HCT116 (cell line): ENCODE data around the gene SMAD2. TPM values are rescaled to one million over a fixed set of nuclear protein-coding genes. Genes with fewer than 3 reads are reported as not detected.

ENCODE experiments used
- ATAC-seq: fragments of 200-7000 bp; cut with Tn5 transposase; 2 replicates; pipeline ENCODE4 v1.9.1; 2020; ENCODE audit warnings: mild to moderate bottlenecking, moderate library complexity
- BruUV-seq: library from RNA; stranded (reverse); fragments of 400-500 nt; replicated peaks from 2 replicates; lab custom pipeline; 2021; lab: Mats Ljungman, UMichigan
- CTCF ChIA-PET: fragments of 300-600 bp; sonication (Branson Sonifier 250); formaldehyde crosslinking; loops from one replicate; lab custom pipeline; 2021; ENCODE audit warnings: antibody characterized with exemption; lab: Charles Lee
- POLR2A ChIA-PET: fragments of 300-600, 350-600 bp; sonication (Branson Sonifier 250); formaldehyde crosslinking; loops from one replicate; lab custom pipeline; 2021; ENCODE audit warnings: antibody characterized with exemption; lab: Charles Lee
- RAD21 ChIA-PET, 2 experiments: fragments of 300-600 bp; sonication (Branson Sonifier 250); formaldehyde crosslinking; loops; one replicate each; lab custom pipeline; 2023; ENCODE audit warnings: low total read pairs in 2 of 2; ENCODE audit not compliant: uncharacterized antibody in 2 of 2, unreplicated experiment in 2 of 2, low non-redundant PET in 1 of 2; lab: Charles Lee
- DNase-seq: peaks from one replicate; pipeline ENCODE4 v3.0.0-alpha.2; 2010; ENCODE audit warnings: low read depth, low spot score
- H2AFZ ChIP-seq: fragments of 200-600 bp; shearing (Covaris generic), sonication (generic); 2 replicates; pipeline ENCODE4 v1.6.1; 2017; ENCODE audit warnings: low read depth, mixed run types, mixed read lengths, antibody characterized with exemption, low read length; ENCODE audit not compliant: poor library complexity, severe bottlenecking
- H3K27ac ChIP-seq: 2 replicates; pipeline ENCODE4 v1.5.1; 2012; ENCODE audit warnings: low read depth, low read length
- H3K27me3 ChIP-seq: fragments of 200-600 bp; sonication (generic); 2 replicates; pipeline ENCODE4 v1.6.1; 2016; ENCODE audit warnings: mixed run types, low read length, mixed read lengths; ENCODE audit not compliant: insufficient read depth
- H3K36me3 ChIP-seq, 2 experiments: fragments of 200-500 bp in 1 of 2; fragments of 200-600 bp in 1 of 2; sonication (Bioruptor generic) in 1 of 2; sonication (generic) in 1 of 2; 2 replicates each; pipeline versions ENCODE4 v1.5.1 to v1.6.1; 2014 to 2016; ENCODE audit warnings: low read length in 2 of 2, inconsistent platforms in 1 of 2, mixed read lengths in 1 of 2, mixed run types in 1 of 2; ENCODE audit not compliant: insufficient read depth in 2 of 2, control insufficient read depth in 1 of 2
- H3K4me1 ChIP-seq, 2 experiments: fragments of 200-600 bp in 1 of 2; sonication (generic) in 1 of 2; 2 replicates each; pipeline versions ENCODE4 v1.5.1 to v1.6.1; 2012 to 2017; ENCODE audit warnings: low read length in 2 of 2, inconsistent platforms in 1 of 2, mild to moderate bottlenecking in 1 of 2, mixed read lengths in 1 of 2, mixed run types in 1 of 2, moderate library complexity in 1 of 2; ENCODE audit not compliant: insufficient read depth in 2 of 2, control insufficient read depth in 1 of 2
- H3K4me2 ChIP-seq: fragments of 200-600 bp; sonication (generic); 2 replicates; pipeline ENCODE4 v1.6.1; 2017; ENCODE audit warnings: mixed run types, low read length, mixed read lengths
- H3K4me3 ChIP-seq, 2 experiments: fragments of 200-600 bp in 1 of 2; sonication (generic) in 1 of 2; replicated peaks in 1 of 2; 2 replicates each; pipeline ENCODE4 v1.5.1; 2011 to 2016; ENCODE audit warnings: low read length in 2 of 2, control low read depth in 1 of 2, low read depth in 1 of 2, mild to moderate bottlenecking in 1 of 2, mixed read lengths in 1 of 2, mixed run types in 1 of 2
- H3K79me2 ChIP-seq: fragments of 200-600 bp; sonication (generic); 2 replicates; pipeline ENCODE4 v1.6.1; 2017; ENCODE audit warnings: mild to moderate bottlenecking, mixed run types, low read length, moderate library complexity, mixed read lengths; ENCODE audit not compliant: insufficient read depth
- H3K9ac ChIP-seq: fragments of 200-600 bp; sonication (generic); 2 replicates; pipeline ENCODE4 v1.6.1; 2016; ENCODE audit warnings: low read length, mixed read lengths
- H3K9me2 ChIP-seq: fragments of 200-600 bp; sonication (generic), shearing (Covaris generic); 2 replicates; pipeline ENCODE4 v1.6.1; 2017; ENCODE audit warnings: mixed run types, mild to moderate bottlenecking, moderate library complexity; ENCODE audit not compliant: insufficient read depth
- H3K9me3 ChIP-seq, 2 experiments: fragments of 200-500 bp in 1 of 2; fragments of 200-600 bp in 1 of 2; sonication (Bioruptor generic) in 1 of 2; sonication (generic) in 1 of 2; 2 replicates each; pipeline ENCODE4 v1.6.1; 2014 to 2017; ENCODE audit warnings: low read length in 2 of 2, mixed read lengths in 2 of 2, inconsistent platforms in 1 of 2, low read depth in 1 of 2, mild to moderate bottlenecking in 1 of 2, mixed run types in 1 of 2, moderate library complexity in 1 of 2; ENCODE audit not compliant: control insufficient read depth in 1 of 2, insufficient read depth in 1 of 2
- H4K20me1 ChIP-seq: fragments of 200-600 bp; sonication (generic), shearing (Covaris generic); 2 replicates; pipeline ENCODE4 v1.6.1; 2017; ENCODE audit warnings: mixed run types, mild to moderate bottlenecking, moderate library complexity; ENCODE audit not compliant: insufficient read depth
- CBX3 ChIP-seq: IDR thresholded peaks from 2 replicates; pipeline ENCODE4 v1.6.1; 2012; ENCODE audit warnings: low read depth
- CEBPB ChIP-seq: IDR thresholded peaks from 2 replicates; pipeline ENCODE4 v1.6.1; 2012; ENCODE audit warnings: low read depth
- CTCF ChIP-seq, 3 experiments: fragments of 200-600 bp in 1 of 3; sonication (generic) in 1 of 3; IDR thresholded peaks in 2 of 3; conservative IDR thresholded peaks in 1 of 3; 2 replicates each; pipeline ENCODE4 v1.5.1; 2012 to 2017; ENCODE audit warnings: low read depth in 2 of 3, low read length in 2 of 3, antibody characterized with exemption in 1 of 3, borderline replicate concordance in 1 of 3, control low read depth in 1 of 3, mild to moderate bottlenecking in 1 of 3, mixed read lengths in 1 of 3, mixed run types in 1 of 3, moderate library complexity in 1 of 3; ENCODE audit not compliant: insufficient read depth in 1 of 3
- EZH2 ChIP-seq: fragments of 200-600 bp; sonication (generic); IDR thresholded peaks from 2 replicates; pipeline ENCODE4 v1.6.1; 2017; ENCODE audit warnings: antibody characterized with exemption, mixed run types
- EZH2phosphoT487 ChIP-seq: fragments of 200-600 bp; IDR thresholded peaks from 2 replicates; pipeline ENCODE4 v1.6.1; 2018; ENCODE audit warnings: antibody characterized with exemption, borderline replicate concordance
- JUND ChIP-seq: IDR thresholded peaks from 2 replicates; pipeline ENCODE4 v1.6.1; 2012
- MAX ChIP-seq: IDR thresholded peaks from 2 replicates; pipeline ENCODE4 v1.6.1; 2012
- POLR2A ChIP-seq: IDR thresholded peaks from 2 replicates; pipeline ENCODE4 v1.7.0; 2011; ENCODE audit warnings: borderline replicate concordance; ENCODE audit not compliant: insufficient read depth, insufficient read length; ENCODE audit errors: extremely low read depth
- RAD21 ChIP-seq: IDR thresholded peaks from 2 replicates; pipeline ENCODE4 v1.6.1; 2012; ENCODE audit warnings: low read depth, mild to moderate bottlenecking
- REST ChIP-seq: IDR thresholded peaks from 2 replicates; pipeline ENCODE4 v1.6.1; 2012; ENCODE audit warnings: low read depth
- SP1 ChIP-seq: IDR thresholded peaks from 2 replicates; pipeline ENCODE4 v1.6.1; 2012; ENCODE audit warnings: low read depth
- TCF7L2 ChIP-seq: IDR thresholded peaks from 2 replicates; pipeline ENCODE4 v1.7.0; 2011; ENCODE audit warnings: borderline replicate concordance, inconsistent platforms; ENCODE audit not compliant: insufficient read depth, insufficient read length; ENCODE audit errors: extremely low read depth
- ZBTB33 ChIP-seq: IDR thresholded peaks from 2 replicates; pipeline ENCODE4 v1.6.1; 2011; ENCODE audit warnings: mild to moderate bottlenecking, low read length, moderate library complexity; ENCODE audit not compliant: insufficient replicate concordance; ENCODE audit errors: extremely low read depth
- ZFX ChIP-seq: fragments of 450-650 bp; IDR thresholded peaks from 2 replicates; pipeline ENCODE4 v1.6.1; 2017
- ZNF274 ChIP-seq: fragments of 200-500 bp; sonication (Bioruptor generic); IDR thresholded peaks from 2 replicates; pipeline ENCODE4 v1.6.1; 2014; ENCODE audit warnings: mild to moderate bottlenecking, low read depth, low read length, inconsistent platforms
- intact Hi-C: fragments of 100-400 bp; cut with micrococcal nuclease; formaldehyde crosslinking; loops from 2 replicates; pipeline ENCODE4 v1.10.0; 2022
- total RNA-seq: library from RNA; stranded (reverse); gene quantifications from one replicate; pipeline ENCODE4 v1.2.1, GENCODE V29; 2021; ENCODE audit not compliant: unreplicated experiment

Gene SMAD2
- total RNA-seq, 1 experiment from 2014 or later = 130 TPM

GRCh38 chr18:47901624-47902362, 28.7 kb downstream of the SMAD2 start:
- peaks cover 0 to 12% of the 10 kb centered on the region in 2 experiments; a peak in 1 of 4 replicates for H3K36me3 ChIP-seq
- peaks cover 14 to 20% of the 10 kb centered on the region in 2 experiments; a peak in 3 of 4 replicates for H3K4me1 ChIP-seq
- H3K4me2 ChIP-seq = no peak overlapping the region
- intact Hi-C loops = no loop called here
- BruUV-seq = no TSS peak
- no peaks in the 10 kb centered on the region for H3K27me3 ChIP-seq
- ChIA-PET POLR2A (no interaction called here), RAD21 (no interaction called here), CTCF (no interaction called here)
- no peak overlapping the region for H3K27ac ChIP-seq
- peaks cover 8 to 13% of the 10 kb centered on the region in 2 experiments; a peak in 2 of 4 replicates for H3K9me3 ChIP-seq
- H4K20me1 ChIP-seq = peaks cover 4% of the 10 kb centered on the region; the same call in 1 of the 2 replicates
- ATAC-seq (no peak), DNase-seq (no peak)
- no peak overlapping the region for H2AFZ ChIP-seq
- no peaks in the 10 kb centered on the region for H3K9me2 ChIP-seq
- no peak overlapping the region for H3K4me3 ChIP-seq
- no peak overlapping the region for H3K9ac ChIP-seq
- H3K79me2 ChIP-seq = peaks cover 100% of the 10 kb centered on the region
- TF ChIP-seq REST (no peak), ZBTB33 (no peak), MAX (no peak), ZNF274 (no peak), CBX3 (no peak), RAD21 (no peak), POLR2A (no peak), CTCF (IDR thresholded peaks at IDR 0.05 in 2 of 3, conservative IDR thresholded peaks at IDR 0.05 in 1 of 3; ENCODE audit: borderline replicate concordance in 1 of 3, insufficient read depth in 1 of 3, low read depth in 2 of 3, low read length in 2 of 3) (no peak), EZH2phosphoT487 (no peak), TCF7L2 (no peak), ZFX (no peak), CEBPB (no peak), EZH2 (no peak), JUND (no peak), SP1 (no peak)
